GM23338 (cell line): ENCODE data around the gene AHI1. TPM values are rescaled to one million over a fixed set of nuclear protein-coding genes. Genes with fewer than 3 reads are reported as not detected.

ENCODE experiments used
- ATAC-seq: fragments of 200-7000 bp; cut with Tn5 transposase; 3 replicates; pipeline ENCODE4 v1.9.1; 2020
- DNase-seq: peaks from one replicate; pipeline ENCODE4 v3.0.0-alpha.2; 2015; ENCODE audit warnings: low spot score
- H2AFZ ChIP-seq: fragments of 200-600 bp; sonication (generic); 2 replicates; pipeline ENCODE4 v1.8.0; 2016; ENCODE audit warnings: antibody characterized with exemption, mild to moderate bottlenecking, moderate library complexity
- H3F3A ChIP-seq: fragments of 200-600 bp; sonication (generic); replicated peaks from 2 replicates; pipeline ENCODE4 v1.8.0; 2017; ENCODE audit warnings: antibody characterized with exemption, mixed run types, low read depth
- H3K27ac ChIP-seq: fragments of 200-600 bp; sonication (generic); 2 replicates; pipeline ENCODE4 v1.6.1; 2016; ENCODE audit warnings: low read depth
- H3K27me3 ChIP-seq: fragments of 200-600 bp; sonication (generic); 2 replicates; pipeline ENCODE4 v1.8.0; 2016; ENCODE audit warnings: mild to moderate bottlenecking, mixed run types, moderate library complexity; ENCODE audit not compliant: insufficient read depth
- H3K36me3 ChIP-seq: fragments of 200-600 bp; sonication (generic); 2 replicates; pipeline ENCODE4 v1.8.0; 2016; ENCODE audit warnings: mild to moderate bottlenecking; ENCODE audit not compliant: insufficient read depth
- H3K4me1 ChIP-seq: fragments of 200-600 bp; sonication (generic); 2 replicates; pipeline ENCODE4 v1.8.0; 2016; ENCODE audit warnings: mild to moderate bottlenecking, moderate library complexity; ENCODE audit not compliant: insufficient read depth
- H3K4me2 ChIP-seq: fragments of 200-600 bp; sonication (generic); 2 replicates; pipeline ENCODE4 v1.7.1; 2017; ENCODE audit warnings: mixed run types
- H3K4me3 ChIP-seq: fragments of 200-600 bp; sonication (generic); 2 replicates; pipeline ENCODE4 v1.6.1; 2016; ENCODE audit warnings: mixed run types
- H3K79me2 ChIP-seq: fragments of 200-600 bp; sonication (generic); replicated peaks from 2 replicates; pipeline ENCODE4 v1.8.0; 2017; ENCODE audit warnings: mild to moderate bottlenecking; ENCODE audit not compliant: insufficient read depth
- H3K9me2 ChIP-seq: fragments of 200-600 bp; sonication (generic); 2 replicates; pipeline ENCODE4 v1.8.0; 2017; ENCODE audit not compliant: insufficient read depth
- H4K20me1 ChIP-seq: fragments of 200-600 bp; sonication (generic); replicated peaks from 2 replicates; pipeline ENCODE4 v1.8.0; 2017; ENCODE audit warnings: mild to moderate bottlenecking; ENCODE audit not compliant: insufficient read depth
- H3K27ac Mint-ChIP-seq: 2 replicates; pipeline ENCODE4 v1.8.0; 2020; ENCODE audit warnings: inconsistent platforms, mild to moderate bottlenecking, moderate library complexity, mixed read lengths
- H3K27me3 Mint-ChIP-seq: 3 replicates; pipeline ENCODE4 v1.8.0; 2022; ENCODE audit warnings: low read depth, mild to moderate bottlenecking, moderate library complexity, mixed read lengths, inconsistent platforms; ENCODE audit not compliant: insufficient read depth, poor library complexity
- H3K36me3 Mint-ChIP-seq: 3 replicates; pipeline ENCODE4 v1.8.0; 2021; ENCODE audit warnings: low read depth, mild to moderate bottlenecking, inconsistent platforms, moderate library complexity, mixed read lengths
- H3K4me1 Mint-ChIP-seq: 3 replicates; pipeline ENCODE4 v1.8.0; 2020; ENCODE audit warnings: mild to moderate bottlenecking, inconsistent platforms, mixed read lengths
- H3K4me3 Mint-ChIP-seq: 3 replicates; pipeline ENCODE4 v1.8.0; 2021; ENCODE audit warnings: moderate library complexity, mild to moderate bottlenecking, inconsistent platforms, mixed read lengths
- H3K9me3 Mint-ChIP-seq: 3 replicates; pipeline ENCODE4 v1.8.0; 2020; ENCODE audit warnings: moderate library complexity, mild to moderate bottlenecking, inconsistent platforms, mixed read lengths
- CREB1 ChIP-seq: fragments of 250-450 bp; sonication (Bioruptor Pico); IDR thresholded peaks from 2 replicates; pipeline ENCODE4 v1.5.0; 2020; ENCODE audit warnings: low read depth, mild to moderate bottlenecking, moderate library complexity
- CTCF ChIP-seq, 2 experiments: fragments of 200-600 bp in 1 of 2; sonication (generic) in 1 of 2; conservative IDR thresholded peaks; 2 replicates each; pipeline versions ENCODE4 v1.5.1 to v1.6.1; 2016 to 2017; ENCODE audit warnings: antibody characterized with exemption in 2 of 2, low read depth in 2 of 2, mild to moderate bottlenecking in 2 of 2, moderate library complexity in 1 of 2
- ETS1 ChIP-seq: IDR thresholded peaks from 2 replicates; pipeline ENCODE4 v1.6.1; 2016; ENCODE audit warnings: antibody characterized with exemption
- EZH2 ChIP-seq: fragments of 200-600 bp; sonication (generic); IDR thresholded peaks from one replicate; pipeline ENCODE4 v1.8.0; 2017; ENCODE audit warnings: antibody characterized with exemption, mild to moderate bottlenecking, low read depth; ENCODE audit not compliant: unreplicated experiment
- EZH2phosphoT487 ChIP-seq: fragments of 200-600 bp; sonication (generic); IDR thresholded peaks from one replicate; pipeline ENCODE4 v1.8.1; 2018; ENCODE audit warnings: antibody characterized with exemption; ENCODE audit not compliant: unreplicated experiment
- JUNB ChIP-seq: IDR thresholded peaks from one replicate; pipeline ENCODE4 v1.6.1; 2016; ENCODE audit warnings: antibody characterized with exemption; ENCODE audit not compliant: unreplicated experiment
- NANOG ChIP-seq: IDR thresholded peaks from 2 replicates; pipeline ENCODE4 v1.6.1; 2016; ENCODE audit warnings: antibody characterized with exemption, borderline replicate concordance
- POLR2AphosphoS5 ChIP-seq: IDR thresholded peaks from 2 replicates; pipeline ENCODE4 v1.6.1; 2016; ENCODE audit warnings: antibody characterized with exemption, low read depth
- REST ChIP-seq: IDR thresholded peaks from one replicate; pipeline ENCODE4 v1.6.1; 2018; ENCODE audit warnings: antibody characterized with exemption; ENCODE audit not compliant: unreplicated experiment
- STAT1 ChIP-seq: IDR thresholded peaks from one replicate; pipeline ENCODE4 v1.6.1; 2016; ENCODE audit warnings: antibody characterized with exemption; ENCODE audit not compliant: unreplicated experiment
- ZNF114 ChIP-seq: fragments of 250-450 bp; sonication (Bioruptor Pico); IDR thresholded peaks from 2 replicates; pipeline ENCODE4 v1.5.0; 2020; ENCODE audit warnings: mild to moderate bottlenecking, moderate library complexity
- ZNF331 ChIP-seq: fragments of 250-450 bp; sonication (Bioruptor Pico); IDR thresholded peaks from 2 replicates; pipeline ENCODE4 v1.5.0; 2020; ENCODE audit warnings: low read depth, mild to moderate bottlenecking, moderate library complexity
- ZNF462 ChIP-seq: fragments of 250-450 bp; sonication (Bioruptor Pico); IDR thresholded peaks from 2 replicates; pipeline ENCODE4 v1.5.0; 2020; ENCODE audit warnings: mild to moderate bottlenecking, moderate library complexity
- polyA plus RNA-seq: library from polyadenylated mRNA; unstranded; fragments of >200 nt; fragmentation: Nextera tagmentation; extraction: Ambion mirVana; gene quantifications from 2 replicates; pipeline ENCODE4 v1.2.1, GENCODE V29; 2016
- total RNA-seq: library from RNA; depleted of rRNA; stranded (reverse); fragments of >200 nt; shearing (Covaris generic); gene quantifications from 2 replicates; pipeline ENCODE4 v1.2.3, GENCODE V29; 2014

Gene AHI1
- total and polyA plus RNA-seq, 2 experiments from 2014 or later: 19.8 to 72.9 TPM

- TF ChIP-seq ETS1 (no peak), EZH2phosphoT487 (no peak), EZH2 (no peak), CREB1 (CRISPR knock-in tag) (no peak), ZNF114 (CRISPR knock-in tag) (no peak), NANOG (no peak)
These were observed 137.3 kb downstream of the AHI1 start (continued) for GRCh38 chr6:135360222-135360621.

- Histone ChIP-seq H3K36me3 (no peaks in the 10 kb centered on the region), H3K27ac (no peak overlapping the region), H3K4me2 (no peak overlapping the region), H3K4me1 (no peaks in the 10 kb centered on the region), H3K79me2 (no peaks in the 10 kb centered on the region), H3F3A (no peaks in the 10 kb centered on the region), H2AFZ (no peak overlapping the region), H3K4me3 (no peak overlapping the region), H4K20me1 (no peaks in the 10 kb centered on the region), H3K27me3 (no peaks in the 10 kb centered on the region), H3K9me2 (no peaks in the 10 kb centered on the region)
- Mint-ChIP-seq H3K36me3 (peaks cover 3% of the 10 kb centered on the region; the same call in 1 of the 3 replicates), H3K4me1 (peaks cover 6% of the 10 kb centered on the region; the same call in 2 of the 3 replicates), H3K9me3 (peaks cover 5% of the 10 kb centered on the region; the same call in 2 of the 3 replicates), H3K27me3 (peaks cover 2% of the 10 kb centered on the region), H3K27ac (no peak overlapping the region), H3K4me3 (no peak overlapping the region)
- ATAC-seq (no peak), DNase-seq (no peak)
- TF ChIP-seq POLR2AphosphoS5 (no peak), CREB1 (CRISPR knock-in tag) (no peak), REST (no peak), ZNF331 (CRISPR knock-in tag) (no peak), ZNF462 (CRISPR knock-in tag) (no peak), EZH2 (no peak), NANOG (no peak), STAT1 (no peak), EZH2phosphoT487 (no peak), ZNF114 (CRISPR knock-in tag) (no peak), JUNB (no peak), CTCF (conservative IDR thresholded peaks at IDR 0.05; ENCODE audit: low read depth in 2 of 2) (no peak)
These were observed 138.6 kb downstream of the AHI1 start for GRCh38 chr6:135358985-135359384.
